HCT116 (cell line): ENCODE results near the gene PADI4.
A peak's percentile ranks its signal among the peaks of the same experiment; 100 is the strongest.

ENCODE experiments used
- EZH2 ChIP-seq: fragments of 200-600 bp; sonication (generic); IDR thresholded peaks from 2 replicates; pipeline ENCODE4 v1.6.1; 2017; ENCODE audit warnings: antibody characterized with exemption, mixed run types
- POLR2A ChIP-seq: IDR thresholded peaks from 2 replicates; pipeline ENCODE4 v1.7.0; 2011; ENCODE audit warnings: borderline replicate concordance; ENCODE audit not compliant: insufficient read depth, insufficient read length; ENCODE audit errors: extremely low read depth
- TF ChIP-seq, protein P1 (sequence below), 3 experiments: fragments of 200-600 bp in 1 of 3; sonication (generic) in 1 of 3; IDR thresholded peaks in 2 of 3; conservative IDR thresholded peaks in 1 of 3; 2 replicates each; pipeline ENCODE4 v1.5.1; 2012 to 2017; ENCODE audit warnings: low read depth in 2 of 3, low read length in 2 of 3, antibody characterized with exemption in 1 of 3, borderline replicate concordance in 1 of 3, control low read depth in 1 of 3, mild to moderate bottlenecking in 1 of 3, mixed read lengths in 1 of 3, mixed run types in 1 of 3, moderate library complexity in 1 of 3; ENCODE audit not compliant: insufficient read depth in 1 of 3
- TF ChIP-seq, protein P2 (sequence below): IDR thresholded peaks from 2 replicates; pipeline ENCODE4 v1.6.1; 2012

DNA sequence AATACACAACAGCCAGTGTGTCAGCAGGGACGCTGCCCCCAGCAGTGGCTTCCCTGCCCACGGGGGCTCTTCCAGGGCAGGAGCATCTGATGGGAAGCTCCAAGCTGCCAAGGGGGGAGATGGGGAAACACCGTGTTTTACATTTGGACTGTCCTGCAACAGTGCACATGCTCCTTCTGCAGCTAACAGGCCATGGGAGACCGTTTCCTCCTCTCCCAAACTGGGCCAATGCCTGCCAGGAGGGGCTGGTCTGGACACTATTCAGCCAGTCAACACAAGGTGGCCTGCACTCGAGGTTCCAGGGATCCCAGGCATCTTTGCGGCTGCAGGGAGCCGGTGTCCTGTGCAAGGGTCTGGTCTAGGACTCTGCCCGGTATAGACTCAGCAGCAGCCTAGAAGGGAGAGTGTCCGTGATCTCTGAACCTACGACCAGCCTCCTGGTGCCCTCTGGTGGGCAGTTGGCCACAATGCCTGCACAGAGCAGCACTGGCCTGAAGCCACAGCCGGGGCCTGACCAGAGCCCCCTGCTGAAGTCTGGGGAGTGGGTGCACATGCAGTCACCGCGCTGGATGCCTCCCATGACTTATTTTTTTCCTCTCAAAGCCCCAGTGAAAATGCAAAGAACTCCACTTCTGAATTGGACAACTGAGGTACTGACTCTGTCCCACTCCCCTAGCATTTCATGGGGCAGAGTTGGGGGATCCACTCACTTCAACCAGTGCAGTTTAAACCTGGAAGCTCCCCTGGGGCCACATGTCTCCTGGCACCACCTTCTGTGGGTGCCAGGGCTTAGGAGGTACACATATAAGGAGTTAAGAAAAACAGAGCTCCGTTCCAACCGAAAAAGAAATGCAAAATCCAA lies 98.1 kb downstream of the PADI4 start:
- TF ChIP-seq, protein P1, sequence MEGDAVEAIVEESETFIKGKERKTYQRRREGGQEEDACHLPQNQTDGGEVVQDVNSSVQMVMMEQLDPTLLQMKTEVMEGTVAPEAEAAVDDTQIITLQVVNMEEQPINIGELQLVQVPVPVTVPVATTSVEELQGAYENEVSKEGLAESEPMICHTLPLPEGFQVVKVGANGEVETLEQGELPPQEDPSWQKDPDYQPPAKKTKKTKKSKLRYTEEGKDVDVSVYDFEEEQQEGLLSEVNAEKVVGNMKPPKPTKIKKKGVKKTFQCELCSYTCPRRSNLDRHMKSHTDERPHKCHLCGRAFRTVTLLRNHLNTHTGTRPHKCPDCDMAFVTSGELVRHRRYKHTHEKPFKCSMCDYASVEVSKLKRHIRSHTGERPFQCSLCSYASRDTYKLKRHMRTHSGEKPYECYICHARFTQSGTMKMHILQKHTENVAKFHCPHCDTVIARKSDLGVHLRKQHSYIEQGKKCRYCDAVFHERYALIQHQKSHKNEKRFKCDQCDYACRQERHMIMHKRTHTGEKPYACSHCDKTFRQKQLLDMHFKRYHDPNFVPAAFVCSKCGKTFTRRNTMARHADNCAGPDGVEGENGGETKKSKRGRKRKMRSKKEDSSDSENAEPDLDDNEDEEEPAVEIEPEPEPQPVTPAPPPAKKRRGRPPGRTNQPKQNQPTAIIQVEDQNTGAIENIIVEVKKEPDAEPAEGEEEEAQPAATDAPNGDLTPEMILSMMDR (IDR thresholded peaks at IDR 0.05 in 2 of 3, conservative IDR thresholded peaks at IDR 0.05 in 1 of 3; ENCODE audit: borderline replicate concordance in 1 of 3, insufficient read depth in 1 of 3, low read depth in 2 of 3, low read length in 2 of 3), result peak; percentile 55 to 87 (median 83)
- TF ChIP-seq POLR2A, result no peak
- TF ChIP-seq EZH2, result no peak
- TF ChIP-seq, protein P2, sequence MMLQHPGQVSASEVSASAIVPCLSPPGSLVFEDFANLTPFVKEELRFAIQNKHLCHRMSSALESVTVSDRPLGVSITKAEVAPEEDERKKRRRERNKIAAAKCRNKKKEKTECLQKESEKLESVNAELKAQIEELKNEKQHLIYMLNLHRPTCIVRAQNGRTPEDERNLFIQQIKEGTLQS, result no peak
